Calu3 (cell line): ENCODE data around the gene CCDC190. TPM values are rescaled to one million over a fixed set of nuclear protein-coding genes. Genes with fewer than 3 reads are reported as not detected.
"Not testable (repeated sequence)": the region's sequence is repeated elsewhere in the genome, so short reads cannot be mapped to it uniquely, and the experiment has no call there.

Source experiments
- BruUV-seq: library from RNA; stranded (reverse); fragments of 400-500 nt; replicated peaks from 2 replicates; lab custom pipeline; 2021; lab: Mats Ljungman, UMichigan
- CTCF ChIA-PET: fragments of 300-600 bp; sonication (Branson Sonifier 250); formaldehyde crosslinking; loops from one replicate; lab custom pipeline; 2022; ENCODE audit warnings: antibody characterized with exemption; lab: Charles Lee
- DNase-seq: peaks from one replicate; pipeline ENCODE4 v3.0.0; 2022
- H3K27ac Mint-ChIP-seq: one replicate; pipeline ENCODE4 v1.8.0; 2022; ENCODE audit warnings: mixed read lengths; ENCODE audit not compliant: unreplicated experiment
- H3K27me3 Mint-ChIP-seq: one replicate; pipeline ENCODE4 v1.8.0; 2022; ENCODE audit warnings: mixed read lengths; ENCODE audit not compliant: unreplicated experiment
- H3K36me3 Mint-ChIP-seq: one replicate; pipeline ENCODE4 v1.8.0; 2022; ENCODE audit warnings: mild to moderate bottlenecking, moderate library complexity, mixed read lengths; ENCODE audit not compliant: insufficient read depth, unreplicated experiment
- H3K4me1 Mint-ChIP-seq: one replicate; pipeline ENCODE4 v1.8.0; 2022; ENCODE audit warnings: mild to moderate bottlenecking, low read depth, mixed read lengths; ENCODE audit not compliant: unreplicated experiment
- H3K4me3 Mint-ChIP-seq: one replicate; pipeline ENCODE4 v1.8.0; 2022; ENCODE audit warnings: mild to moderate bottlenecking, low read depth, moderate library complexity, mixed read lengths; ENCODE audit not compliant: unreplicated experiment
- H3K9me3 Mint-ChIP-seq: one replicate; pipeline ENCODE4 v1.8.0; 2022; ENCODE audit warnings: low read depth, mixed read lengths; ENCODE audit not compliant: unreplicated experiment
- CTCF ChIP-seq: fragments of 200-600 bp; IDR thresholded peaks from one replicate; pipeline ENCODE4 v1.8.0; 2022; ENCODE audit warnings: antibody characterized with exemption; ENCODE audit not compliant: unreplicated experiment
- intact Hi-C: fragments of 100-400 bp; cut with micrococcal nuclease; formaldehyde crosslinking; loops from one replicate; pipeline ENCODE4 v1.10.0; 2022; ENCODE audit not compliant: unreplicated experiment
- total RNA-seq: library from RNA; stranded (reverse); gene quantifications from 2 replicates; pipeline ENCODE4 v1.2.3, GENCODE V29; 2022

Gene CCDC190
- total RNA-seq, 1 experiment from 2014 or later = not detected

- CTCF ChIA-PET = interaction anchor here (1.4 kb wide), 1 partner anchor 184 kb away, joined by 3 read pairs; the partner anchor contains the start of gene RGS4
- Mint-ChIP-seq H3K27me3 (no peaks in the 10 kb centered on the region), H3K4me3 (no peak overlapping the region), H3K9me3 (no peaks in the 10 kb centered on the region), H3K36me3 (no peaks in the 10 kb centered on the region), H3K27ac (no peak overlapping the region), H3K4me1 (no peaks in the 10 kb centered on the region)
- no peak for TF ChIP-seq CTCF
- intact Hi-C loops = no loop called here
- no peak for DNase-seq
- BruUV-seq = no TSS peak
Observed at GRCh38 chr1:162885265-162885664, 24.3 kb upstream of the CCDC190 start.

GRCh38 chr1:162884831-162885230, 23.9 kb upstream of the CCDC190 start:
- CTCF ChIA-PET = interaction anchor here (0.7 to 1.4 kb wide), 2 partner anchors 184 to 390 kb away, joined by 3 read pairs; partner anchors contain the start of gene RGS4
- no peak for TF ChIP-seq CTCF
- no peaks in the 10 kb centered on the region for H3K4me1 Mint-ChIP-seq
- no peaks in the 10 kb centered on the region for H3K27me3 Mint-ChIP-seq
- no peaks in the 10 kb centered on the region for H3K9me3 Mint-ChIP-seq
- H3K27ac Mint-ChIP-seq = no peak overlapping the region
- no peaks in the 10 kb centered on the region for H3K36me3 Mint-ChIP-seq
- no TSS peak for BruUV-seq
- DNase-seq = no peak
- intact Hi-C loops = no loop called here
- no peak overlapping the region for H3K4me3 Mint-ChIP-seq

GRCh38 chr1:162882248-162882674, 21.3 kb upstream of the CCDC190 start:
- CTCF ChIA-PET = no interaction called here
- Mint-ChIP-seq H3K9me3 (no peaks in the 10 kb centered on the region), H3K36me3 (no peaks in the 10 kb centered on the region), H3K4me1 (no peaks in the 10 kb centered on the region), H3K27me3 (no peaks in the 10 kb centered on the region), H3K27ac (no peak overlapping the region), H3K4me3 (no peak overlapping the region)
- intact Hi-C loops = no loop called here
- no peak for DNase-seq
- no TSS peak for BruUV-seq
- no peak for TF ChIP-seq CTCF

GRCh38 chr1:162881590-162881989, 20.6 kb upstream of the CCDC190 start:
- no peak for TF ChIP-seq CTCF
- BruUV-seq = no TSS peak
- no peak overlapping the region for H3K27ac Mint-ChIP-seq
- H3K9me3 Mint-ChIP-seq = no peaks in the 10 kb centered on the region
- H3K4me3 Mint-ChIP-seq = no peak overlapping the region
- intact Hi-C loops = no loop called here
- peaks cover 1% of the 10 kb centered on the region for H3K27me3 Mint-ChIP-seq
- no peaks in the 10 kb centered on the region for H3K36me3 Mint-ChIP-seq
- no peak for DNase-seq
- CTCF ChIA-PET = no interaction called here
- no peaks in the 10 kb centered on the region for H3K4me1 Mint-ChIP-seq

- H3K4me3 Mint-ChIP-seq, DNase-seq, H3K4me1 Mint-ChIP-seq, H3K36me3 Mint-ChIP-seq, CTCF ChIA-PET, intact Hi-C loops, BruUV-seq, H3K27ac Mint-ChIP-seq, H3K9me3 Mint-ChIP-seq: not testable (repeated sequence)
- H3K27me3 Mint-ChIP-seq = peaks cover 11% of the 10 kb centered on the region
Observed at GRCh38 chr1:162880617-162881016, 19.6 kb upstream of the CCDC190 start.
